HEK293 (cell line): ENCODE measurements around the gene C14orf119.

ENCODE experiments used
- CTCF ChIA-PET: fragments of 350-600 bp; formaldehyde crosslinking; extraction: SDS; loops from one replicate; lab custom pipeline; 2021; ENCODE audit warnings: antibody characterized with exemption; lab: Yijun Ruan, JAX
- POLR2A ChIA-PET: fragments of 300-600 bp; formaldehyde crosslinking; extraction: SDS; loops from one replicate; lab custom pipeline; 2020; ENCODE audit warnings: antibody characterized with exemption, inconsistent platforms; lab: Yijun Ruan, JAX
- H3K27ac ChIP-seq: fragments of 200-500 bp; sonication (Bioruptor generic); 2 replicates; pipeline ENCODE4 v1.5.1; 2014; ENCODE audit warnings: low read depth, low read length, control low read depth, inconsistent platforms; ENCODE audit errors: extremely low read depth
- H3K36me3 ChIP-seq, 2 experiments: fragments of 200-500 bp in 1 of 2; sonication (Bioruptor generic) in 1 of 2; 1 replicate in 1 of 2; 2 replicates in 1 of 2; pipeline ENCODE4 v1.5.1; 2014 to 2017; ENCODE audit warnings: inconsistent platforms in 2 of 2, low read length in 2 of 2; ENCODE audit not compliant: control insufficient read depth in 2 of 2, insufficient read depth in 1 of 2
- H3K4me1 ChIP-seq: fragments of 200-500 bp; sonication (Bioruptor generic); 2 replicates; pipeline ENCODE4 v1.5.1; 2014; ENCODE audit warnings: mild to moderate bottlenecking, low read length, inconsistent platforms; ENCODE audit not compliant: control insufficient read depth, insufficient read depth
- H3K4me3 ChIP-seq: 2 replicates; pipeline ENCODE4 v1.5.1; 2011; ENCODE audit warnings: low read depth, mild to moderate bottlenecking, control low read depth, low read length, moderate library complexity
- H3K9me3 ChIP-seq: fragments of 200-500 bp; sonication (Bioruptor generic); 2 replicates; pipeline ENCODE4 v1.5.1; 2014; ENCODE audit warnings: low read depth, low read length, inconsistent platforms; ENCODE audit not compliant: control insufficient read depth, insufficient read depth
- KLF7 ChIP-seq: fragments of 450-650 bp; formaldehyde crosslinking; IDR thresholded peaks from 2 replicates; pipeline ENCODE4 v1.5.1; 2016; ENCODE audit warnings: missing biosample characterization, missing genetic modification characterization, borderline replicate concordance
- ZNF169 ChIP-seq: fragments of 450-650 bp; formaldehyde crosslinking; IDR thresholded peaks from 2 replicates; pipeline ENCODE4 v1.5.1; 2016; ENCODE audit warnings: missing biosample characterization, missing genetic modification characterization
- ZNF274 ChIP-seq, 2 experiments: fragments of 200-500 bp in 1 of 2; fragments of 450-650 bp in 1 of 2; sonication (Bioruptor generic) in 1 of 2; formaldehyde crosslinking in 1 of 2; IDR thresholded peaks; 2 replicates each; pipeline versions ENCODE4 v1.5.1 to v1.6.1; 2014 to 2016; ENCODE audit warnings: borderline replicate concordance in 1 of 2, inconsistent platforms in 1 of 2, low read length in 1 of 2, missing biosample characterization in 1 of 2, missing genetic modification characterization in 1 of 2
- ZNF473 ChIP-seq: fragments of 450-650 bp; formaldehyde crosslinking; IDR thresholded peaks from 2 replicates; pipeline ENCODE4 v1.5.1; 2017; ENCODE audit warnings: missing biosample characterization, missing genetic modification characterization
- ZNF600 ChIP-seq: fragments of 450-650 bp; formaldehyde crosslinking; IDR thresholded peaks from 2 replicates; pipeline ENCODE4 v1.5.1; 2016; ENCODE audit warnings: missing biosample characterization, missing genetic modification characterization
- ZNF664 ChIP-seq: fragments of 450-650 bp; formaldehyde crosslinking; IDR thresholded peaks from 2 replicates; pipeline ENCODE4 v1.5.1; 2016; ENCODE audit warnings: missing biosample characterization, missing genetic modification characterization
- TF ChIP-seq, protein P1 (sequence below): fragments of 450-650 bp; formaldehyde crosslinking; conservative IDR thresholded peaks from 2 replicates; pipeline ENCODE4 v1.5.1; 2016; ENCODE audit warnings: low read depth, missing biosample characterization, missing genetic modification characterization
- TF ChIP-seq, protein P2 (sequence below): fragments of 450-650 bp; formaldehyde crosslinking; IDR thresholded peaks from 2 replicates; pipeline ENCODE4 v1.5.1; 2016; ENCODE audit warnings: missing biosample characterization, missing genetic modification characterization
- TF ChIP-seq, protein P3 (sequence below): fragments of 450-650 bp; formaldehyde crosslinking; IDR thresholded peaks from 2 replicates; pipeline ENCODE4 v1.5.1; 2016; ENCODE audit warnings: missing biosample characterization, missing genetic modification characterization
- TF ChIP-seq, protein P4 (sequence below): fragments of 450-650 bp; formaldehyde crosslinking; IDR thresholded peaks from 2 replicates; pipeline ENCODE4 v1.5.1; 2016; ENCODE audit warnings: missing biosample characterization, missing genetic modification characterization

The C14orf119 gene

DNA sequence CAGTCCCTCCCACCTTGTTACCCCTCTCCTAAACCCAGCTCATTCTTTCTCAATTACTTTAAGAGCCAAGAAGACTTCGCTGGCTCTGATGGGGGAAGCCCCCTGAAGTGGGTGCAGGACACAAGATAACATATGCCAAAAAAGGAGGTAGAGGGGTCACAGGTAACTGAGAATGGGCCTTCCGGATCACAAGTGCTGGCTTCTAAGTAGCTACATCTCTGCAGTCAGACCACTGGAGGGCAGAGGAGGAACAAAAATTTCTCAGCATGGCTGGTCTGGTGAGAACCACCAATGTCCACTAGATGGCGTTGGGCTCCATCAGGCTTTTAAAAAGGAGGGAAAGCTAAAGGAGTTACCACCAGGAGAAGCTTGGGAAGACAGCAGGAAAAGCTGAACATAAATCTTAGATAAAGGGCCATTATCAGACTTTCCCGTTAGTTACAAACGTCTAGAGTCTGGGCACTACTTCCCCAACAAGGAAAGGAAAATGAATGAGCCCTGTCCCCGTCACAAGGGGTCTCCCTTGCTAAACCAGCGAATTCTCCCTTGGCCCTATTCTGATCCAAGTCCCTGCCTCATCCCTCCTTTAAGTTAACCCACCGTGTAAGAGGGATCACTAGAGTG lies 26.4 kb upstream of the C14orf119 start (continued):
- TF ChIP-seq, protein P1, sequence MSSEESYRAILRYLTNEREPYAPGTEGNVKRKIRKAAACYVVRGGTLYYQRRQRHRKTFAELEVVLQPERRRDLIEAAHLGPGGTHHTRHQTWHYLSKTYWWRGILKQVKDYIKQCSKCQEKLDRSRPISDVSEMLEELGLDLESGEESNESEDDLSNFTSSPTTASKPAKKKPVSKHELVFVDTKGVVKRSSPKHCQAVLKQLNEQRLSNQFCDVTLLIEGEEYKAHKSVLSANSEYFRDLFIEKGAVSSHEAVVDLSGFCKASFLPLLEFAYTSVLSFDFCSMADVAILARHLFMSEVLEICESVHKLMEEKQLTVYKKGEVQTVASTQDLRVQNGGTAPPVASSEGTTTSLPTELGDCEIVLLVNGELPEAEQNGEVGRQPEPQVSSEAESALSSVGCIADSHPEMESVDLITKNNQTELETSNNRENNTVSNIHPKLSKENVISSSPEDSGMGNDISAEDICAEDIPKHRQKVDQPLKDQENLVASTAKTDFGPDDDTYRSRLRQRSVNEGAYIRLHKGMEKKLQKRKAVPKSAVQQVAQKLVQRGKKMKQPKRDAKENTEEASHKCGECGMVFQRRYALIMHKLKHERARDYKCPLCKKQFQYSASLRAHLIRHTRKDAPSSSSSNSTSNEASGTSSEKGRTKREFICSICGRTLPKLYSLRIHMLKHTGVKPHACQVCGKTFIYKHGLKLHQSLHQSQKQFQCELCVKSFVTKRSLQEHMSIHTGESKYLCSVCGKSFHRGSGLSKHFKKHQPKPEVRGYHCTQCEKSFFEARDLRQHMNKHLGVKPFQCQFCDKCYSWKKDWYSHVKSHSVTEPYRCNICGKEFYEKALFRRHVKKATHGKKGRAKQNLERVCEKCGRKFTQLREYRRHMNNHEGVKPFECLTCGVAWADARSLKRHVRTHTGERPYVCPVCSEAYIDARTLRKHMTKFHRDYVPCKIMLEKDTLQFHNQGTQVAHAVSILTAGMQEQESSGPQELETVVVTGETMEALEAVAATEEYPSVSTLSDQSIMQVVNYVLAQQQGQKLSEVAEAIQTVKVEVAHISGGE, result peak; percentile 78
- TF ChIP-seq KLF7 (tag by site-specific recombination), result no peak
- TF ChIP-seq, protein P2, sequence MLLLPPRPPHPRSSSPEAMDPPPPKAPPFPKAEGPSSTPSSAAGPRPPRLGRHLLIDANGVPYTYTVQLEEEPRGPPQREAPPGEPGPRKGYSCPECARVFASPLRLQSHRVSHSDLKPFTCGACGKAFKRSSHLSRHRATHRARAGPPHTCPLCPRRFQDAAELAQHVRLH, result no peak
- TF ChIP-seq ZNF664 (tag by site-specific recombination), result no peak
- TF ChIP-seq, protein P3, sequence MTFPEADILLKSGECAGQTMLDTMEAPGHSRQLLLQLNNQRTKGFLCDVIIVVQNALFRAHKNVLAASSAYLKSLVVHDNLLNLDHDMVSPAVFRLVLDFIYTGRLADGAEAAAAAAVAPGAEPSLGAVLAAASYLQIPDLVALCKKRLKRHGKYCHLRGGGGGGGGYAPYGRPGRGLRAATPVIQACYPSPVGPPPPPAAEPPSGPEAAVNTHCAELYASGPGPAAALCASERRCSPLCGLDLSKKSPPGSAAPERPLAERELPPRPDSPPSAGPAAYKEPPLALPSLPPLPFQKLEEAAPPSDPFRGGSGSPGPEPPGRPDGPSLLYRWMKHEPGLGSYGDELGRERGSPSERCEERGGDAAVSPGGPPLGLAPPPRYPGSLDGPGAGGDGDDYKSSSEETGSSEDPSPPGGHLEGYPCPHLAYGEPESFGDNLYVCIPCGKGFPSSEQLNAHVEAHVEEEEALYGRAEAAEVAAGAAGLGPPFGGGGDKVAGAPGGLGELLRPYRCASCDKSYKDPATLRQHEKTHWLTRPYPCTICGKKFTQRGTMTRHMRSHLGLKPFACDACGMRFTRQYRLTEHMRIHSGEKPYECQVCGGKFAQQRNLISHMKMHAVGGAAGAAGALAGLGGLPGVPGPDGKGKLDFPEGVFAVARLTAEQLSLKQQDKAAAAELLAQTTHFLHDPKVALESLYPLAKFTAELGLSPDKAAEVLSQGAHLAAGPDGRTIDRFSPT (tag by site-specific recombination), result no peak
- no peak for TF ChIP-seq ZNF473
- no peak for TF ChIP-seq ZNF169
- TF ChIP-seq, protein P4, sequence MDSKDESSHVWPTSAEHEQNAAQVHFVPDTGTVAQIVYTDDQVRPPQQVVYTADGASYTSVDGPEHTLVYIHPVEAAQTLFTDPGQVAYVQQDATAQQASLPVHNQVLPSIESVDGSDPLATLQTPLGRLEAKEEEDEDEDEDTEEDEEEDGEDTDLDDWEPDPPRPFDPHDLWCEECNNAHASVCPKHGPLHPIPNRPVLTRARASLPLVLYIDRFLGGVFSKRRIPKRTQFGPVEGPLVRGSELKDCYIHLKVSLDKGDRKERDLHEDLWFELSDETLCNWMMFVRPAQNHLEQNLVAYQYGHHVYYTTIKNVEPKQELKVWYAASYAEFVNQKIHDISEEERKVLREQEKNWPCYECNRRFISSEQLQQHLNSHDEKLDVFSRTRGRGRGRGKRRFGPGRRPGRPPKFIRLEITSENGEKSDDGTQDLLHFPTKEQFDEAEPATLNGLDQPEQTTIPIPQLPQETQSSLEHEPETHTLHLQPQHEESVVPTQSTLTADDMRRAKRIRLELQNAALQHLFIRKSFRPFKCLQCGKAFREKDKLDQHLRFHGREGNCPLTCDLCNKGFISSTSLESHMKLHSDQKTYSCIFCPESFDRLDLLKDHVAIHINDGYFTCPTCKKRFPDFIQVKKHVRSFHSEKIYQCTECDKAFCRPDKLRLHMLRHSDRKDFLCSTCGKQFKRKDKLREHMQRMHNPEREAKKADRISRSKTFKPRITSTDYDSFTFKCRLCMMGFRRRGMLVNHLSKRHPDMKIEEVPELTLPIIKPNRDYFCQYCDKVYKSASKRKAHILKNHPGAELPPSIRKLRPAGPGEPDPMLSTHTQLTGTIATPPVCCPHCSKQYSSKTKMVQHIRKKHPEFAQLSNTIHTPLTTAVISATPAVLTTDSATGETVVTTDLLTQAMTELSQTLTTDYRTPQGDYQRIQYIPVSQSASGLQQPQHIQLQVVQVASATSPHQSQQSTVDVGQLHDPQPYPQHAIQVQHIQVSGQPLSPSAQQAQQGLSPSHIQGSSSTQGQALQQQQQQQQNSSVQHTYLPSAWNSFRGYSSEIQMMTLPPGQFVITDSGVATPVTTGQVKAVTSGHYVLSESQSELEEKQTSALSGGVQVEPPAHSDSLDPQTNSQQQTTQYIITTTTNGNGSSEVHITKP (tag by site-specific recombination), result peak; percentile 70

DNA sequence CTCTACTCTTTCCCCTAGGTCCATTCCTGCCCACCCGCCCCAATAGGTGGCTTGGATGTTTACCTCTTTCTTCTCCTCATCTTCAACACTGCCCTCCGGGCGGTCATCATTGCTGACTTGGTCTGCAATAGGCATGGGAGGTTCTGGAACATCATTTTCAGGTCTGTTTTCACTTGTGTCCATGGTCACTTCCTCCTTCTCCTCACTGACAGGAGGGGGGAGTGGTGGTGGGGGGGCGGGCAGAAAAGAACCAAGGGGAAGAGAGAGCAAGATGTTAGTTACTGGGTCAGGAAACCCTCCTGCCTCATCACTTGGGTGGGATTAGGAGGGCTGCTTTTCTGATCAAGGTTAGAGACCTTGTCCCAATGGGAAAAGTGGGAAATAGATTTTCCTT lies 25.9 kb upstream of the C14orf119 start:
- no peak for TF ChIP-seq ZNF274 (IDR thresholded peaks at IDR 0.05; ENCODE audit: low read length)
- no peak for TF ChIP-seq ZNF274 (tag by site-specific recombination; IDR thresholded peaks at IDR 0.05; ENCODE audit: borderline replicate concordance)
- TF ChIP-seq ZNF600 (tag by site-specific recombination), result peak; percentile 73; the same call in 1 of the 2 replicates
- Histone ChIP-seq H3K9me3 (no peaks in the 10 kb centered on the region), H3K27ac (peak overlapping the region; percentile 66), H3K4me1 (peaks cover 16% of the 10 kb centered on the region), H3K4me3 (no peak overlapping the region), H3K36me3 (peaks cover 29 to 59% of the 10 kb centered on the region in 2 experiments)
- CTCF ChIA-PET, result interaction anchor here (0.6 to 4.0 kb wide), 47 partner anchors 9 to 391 kb away, joined by 3 to 58 read pairs (median 5); partner anchors contain the start of genes ACIN1, AJUBA, C14orf119 and CDH24
- POLR2A ChIA-PET, result interaction anchor here (0.7 to 2.0 kb wide), 10 partner anchors 11 to 140 kb away, joined by 3 to 20 read pairs (median 6); partner anchors contain the start of genes ACIN1, AJUBA, C14orf119 and PRMT5
